ENCODE results near the gene XCL1.

XCL1 gene

DNA sequence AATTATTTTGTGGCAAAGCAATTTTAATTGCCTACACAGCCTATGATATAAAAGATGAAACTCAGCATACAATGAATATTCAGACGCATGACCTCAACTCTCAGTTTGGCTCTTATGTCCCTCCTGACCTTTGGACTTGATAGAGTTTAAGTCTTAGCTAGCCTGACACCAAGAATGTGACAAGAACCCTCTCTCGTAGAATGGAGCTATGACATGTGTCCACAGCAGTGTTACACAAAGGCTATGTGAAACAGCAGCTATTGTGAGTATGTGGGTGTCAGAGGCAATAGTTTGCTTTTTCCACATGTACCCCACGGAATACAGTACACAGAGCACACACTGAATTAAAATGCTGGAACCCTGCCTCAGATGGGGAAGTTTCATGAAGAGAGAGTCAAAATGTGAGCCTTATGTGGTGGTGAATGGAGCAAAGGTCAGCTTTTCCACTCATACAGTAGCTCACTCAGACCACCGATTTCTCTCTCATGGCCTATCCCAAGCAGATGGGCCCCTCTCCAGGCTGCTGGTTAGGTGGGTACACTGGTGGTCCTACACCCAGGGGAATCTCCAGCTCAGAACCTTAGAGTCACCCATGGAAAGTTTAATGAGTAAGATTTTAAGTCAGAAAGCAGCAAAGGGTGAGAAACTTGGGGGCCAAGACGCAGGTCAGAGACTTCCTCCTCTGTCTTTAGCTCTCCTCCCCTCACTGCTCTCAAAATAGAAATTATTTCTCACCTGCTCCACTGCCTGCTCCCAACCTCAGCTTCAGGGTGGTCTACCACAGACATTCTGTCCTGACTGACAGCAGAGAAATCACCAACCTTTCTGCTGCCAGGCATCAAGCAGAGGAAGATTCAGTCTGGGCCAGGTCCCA, 22.5 kb upstream of the XCL1 start:
- Mint-ChIP-seq H3K27ac (ENCODE audit: low read depth) (peak overlapping the region; percentile 89), H3K36me3 (ENCODE audit: insufficient read depth) (peaks cover 3% of the 10 kb centered on the region), H3K9me3 (no peaks in the 10 kb centered on the region), H3K4me1 (peaks cover 66% of the 10 kb centered on the region), H3K4me3 (peak overlapping the region; percentile 47), H3K27me3 (no peaks in the 10 kb centered on the region)
- DNase-seq (ENCODE audit: low spot score in 2 of 2) = no peak
- peak; percentile 45 for ATAC-seq (replicated peaks; ENCODE audit: extremely low read depth, poor library complexity, severe bottlenecking)

DNA sequence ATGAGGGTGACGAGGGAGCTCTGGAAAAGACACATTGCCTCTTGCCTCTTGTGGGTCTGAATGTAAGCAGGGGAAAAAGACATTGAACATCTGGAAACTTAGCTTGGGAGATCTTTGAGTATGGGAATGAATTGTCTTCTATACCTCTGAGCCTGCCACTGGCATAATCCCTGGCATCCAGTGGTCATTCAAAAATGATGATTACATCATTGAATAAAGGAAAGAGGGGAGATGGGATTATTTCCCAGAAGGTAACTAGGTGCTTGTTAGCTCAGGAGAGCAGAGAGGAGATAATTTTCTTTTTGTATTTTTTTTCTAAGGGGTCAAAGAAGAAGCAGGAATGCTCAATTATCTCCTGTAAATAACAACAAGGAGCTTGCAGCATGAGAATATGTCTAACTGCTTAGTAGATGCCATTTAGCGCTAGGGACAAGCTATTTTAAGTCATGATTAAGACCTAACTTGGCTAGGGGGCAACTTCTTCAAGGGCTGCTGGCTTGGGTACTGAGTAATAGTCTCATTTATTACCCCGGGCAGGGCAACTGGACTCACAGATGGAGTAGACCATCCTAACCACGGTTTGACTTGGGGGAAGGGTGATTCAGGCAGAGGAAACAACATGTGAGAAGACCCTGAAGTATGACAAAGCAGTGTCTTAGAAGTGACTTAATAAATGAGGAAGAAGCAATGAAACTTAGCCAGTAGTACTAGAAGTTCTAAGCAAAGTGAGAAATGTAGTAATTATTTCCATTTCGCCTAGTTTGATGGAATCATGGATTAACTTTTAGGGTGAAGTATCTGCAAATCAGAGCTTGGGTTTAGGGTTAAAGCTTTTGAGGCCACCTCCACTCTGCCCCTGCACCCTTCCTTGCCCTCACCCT, 21.6 kb upstream of the XCL1 start:
- Mint-ChIP-seq H3K9me3 (no peaks in the 10 kb centered on the region), H3K4me1 (peaks cover 66% of the 10 kb centered on the region)
- no peak for ATAC-seq (replicated peaks; ENCODE audit: extremely low read depth, poor library complexity, severe bottlenecking)

DNA sequence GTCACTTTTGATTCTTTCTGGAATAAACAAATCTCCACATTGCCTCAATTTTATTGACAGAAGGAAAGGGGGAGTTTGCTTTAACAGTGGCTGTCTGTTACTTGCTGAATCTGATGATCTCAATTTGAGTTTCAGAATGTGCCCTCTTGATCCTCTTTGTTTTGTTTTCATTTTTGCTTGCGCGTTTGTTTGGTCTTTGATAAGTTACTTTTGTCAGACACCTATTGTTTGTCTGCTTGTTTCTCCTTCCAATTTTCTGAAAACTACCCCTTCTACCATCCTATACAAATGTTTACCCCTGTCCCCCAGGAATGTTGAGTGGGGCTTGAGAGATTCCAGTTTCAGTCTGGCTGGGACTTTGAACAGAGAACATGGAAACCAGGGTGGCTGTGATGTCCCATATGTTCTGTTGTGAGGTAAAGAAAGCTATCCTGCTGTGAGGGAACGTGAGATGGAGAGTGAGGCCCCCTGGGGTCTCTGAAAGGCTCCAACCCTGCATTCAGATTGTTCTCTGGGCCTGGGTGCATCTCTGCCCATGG, 20.8 kb upstream of the XCL1 start:
- no peak for ATAC-seq (replicated peaks; ENCODE audit: extremely low read depth, poor library complexity, severe bottlenecking)
- Mint-ChIP-seq H3K9me3 (no peaks in the 10 kb centered on the region), H3K27me3 (no peaks in the 10 kb centered on the region), H3K4me3 (peak overlapping the region; percentile 47), H3K27ac (ENCODE audit: low read depth) (peak overlapping the region; percentile 89), H3K36me3 (ENCODE audit: insufficient read depth) (peaks cover 3% of the 10 kb centered on the region), H3K4me1 (peaks cover 66% of the 10 kb centered on the region)
- no peak for DNase-seq (ENCODE audit: low spot score in 2 of 2)

More for the DNA sequence above, 21.6 kb upstream of the XCL1 start:
- H3K27me3 Mint-ChIP-seq = no peaks in the 10 kb centered on the region
- peaks cover 3% of the 10 kb centered on the region for H3K36me3 Mint-ChIP-seq (ENCODE audit: insufficient read depth)
- H3K27ac Mint-ChIP-seq (ENCODE audit: low read depth) = peak overlapping the region; percentile 89
- DNase-seq (ENCODE audit: low spot score in 2 of 2) = no peak
- H3K4me3 Mint-ChIP-seq = peak overlapping the region; percentile 47

DNA sequence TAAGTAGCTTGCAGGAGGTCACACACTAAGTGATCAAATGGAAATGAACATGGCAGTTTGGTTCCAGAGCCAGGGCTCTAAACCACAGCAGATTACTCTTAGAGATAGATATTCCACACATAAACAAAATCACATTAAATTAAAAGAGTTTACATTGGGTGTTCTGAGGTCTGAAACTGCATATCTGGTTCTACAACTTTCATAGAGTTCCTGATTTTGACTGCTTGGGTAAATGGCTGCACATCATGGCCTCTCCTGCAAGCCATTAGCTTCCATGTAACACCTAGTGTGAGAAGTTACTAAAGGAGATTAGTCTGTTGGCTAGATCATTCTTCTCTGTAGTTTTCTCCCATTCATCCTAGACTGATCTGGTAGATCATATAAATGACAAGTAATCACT, 19.8 kb upstream of the XCL1 start:
- no peak overlapping the region for H3K4me3 Mint-ChIP-seq
- H3K9me3 Mint-ChIP-seq = no peaks in the 10 kb centered on the region
- peak overlapping the region; percentile 89 for H3K27ac Mint-ChIP-seq (ENCODE audit: low read depth)
- H3K36me3 Mint-ChIP-seq (ENCODE audit: insufficient read depth) = peaks cover 3% of the 10 kb centered on the region
- DNase-seq (ENCODE audit: low spot score in 2 of 2) = no peak
- peaks cover 64% of the 10 kb centered on the region for H3K4me1 Mint-ChIP-seq
- no peaks in the 10 kb centered on the region for H3K27me3 Mint-ChIP-seq
- no peak for ATAC-seq (replicated peaks; ENCODE audit: extremely low read depth, poor library complexity, severe bottlenecking)

DNA sequence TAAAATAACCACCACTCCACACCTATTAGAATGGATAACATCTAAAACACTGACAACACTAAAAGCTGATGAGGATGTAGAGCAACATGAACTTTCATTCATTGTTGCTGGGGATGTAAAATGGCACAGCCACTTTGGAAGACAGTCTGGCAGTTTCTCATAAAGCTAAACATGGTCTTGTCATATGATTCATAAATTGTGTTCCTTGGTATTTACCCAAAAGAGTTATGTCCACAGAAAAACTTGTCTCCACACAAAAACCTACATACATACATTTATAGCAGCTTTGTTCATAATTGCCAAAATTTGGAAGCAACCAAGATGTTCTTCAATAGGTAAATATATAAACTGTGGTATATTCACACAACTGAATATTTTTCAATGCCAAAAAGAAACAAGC, 16.0 kb upstream of the XCL1 start:
- peaks cover 5% of the 10 kb centered on the region for H3K9me3 Mint-ChIP-seq
- DNase-seq (ENCODE audit: low spot score in 2 of 2) (no peak), ATAC-seq (replicated peaks; ENCODE audit: extremely low read depth, poor library complexity, severe bottlenecking) (no peak)
- H3K36me3 Mint-ChIP-seq (ENCODE audit: insufficient read depth) = peaks cover 3% of the 10 kb centered on the region
- no peak overlapping the region for H3K27ac Mint-ChIP-seq (ENCODE audit: low read depth)
- no peak overlapping the region for H3K4me3 Mint-ChIP-seq
- H3K27me3 Mint-ChIP-seq = no peaks in the 10 kb centered on the region
- peaks cover 32% of the 10 kb centered on the region for H3K4me1 Mint-ChIP-seq

DNA sequence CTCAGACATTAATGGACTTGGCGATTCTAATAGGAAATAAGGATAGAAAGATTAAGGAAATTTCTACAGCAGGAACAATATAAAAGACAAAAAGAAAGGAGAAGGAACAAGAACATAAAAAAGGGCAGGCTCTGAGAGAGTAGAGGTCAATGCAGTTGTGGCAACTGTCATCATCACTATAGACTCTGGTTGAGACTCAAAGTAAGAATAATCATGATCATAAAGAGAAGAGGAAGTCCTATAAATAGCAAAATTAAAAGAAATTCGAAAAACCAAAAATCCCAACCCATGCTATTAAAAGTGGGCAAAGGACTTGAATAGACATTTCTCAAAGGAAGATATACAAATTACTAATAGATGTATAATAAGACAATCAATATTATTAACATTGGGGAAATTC, 14.4 kb upstream of the XCL1 start:
- Mint-ChIP-seq H3K4me1 (peaks cover 16% of the 10 kb centered on the region), H3K4me3 (no peak overlapping the region), H3K36me3 (ENCODE audit: insufficient read depth) (peaks cover 3% of the 10 kb centered on the region), H3K27ac (ENCODE audit: low read depth) (no peak overlapping the region), H3K27me3 (no peaks in the 10 kb centered on the region), H3K9me3 (peaks cover 5% of the 10 kb centered on the region)
- ATAC-seq (replicated peaks; ENCODE audit: extremely low read depth, poor library complexity, severe bottlenecking) (no peak), DNase-seq (ENCODE audit: low spot score in 2 of 2) (no peak)

DNA sequence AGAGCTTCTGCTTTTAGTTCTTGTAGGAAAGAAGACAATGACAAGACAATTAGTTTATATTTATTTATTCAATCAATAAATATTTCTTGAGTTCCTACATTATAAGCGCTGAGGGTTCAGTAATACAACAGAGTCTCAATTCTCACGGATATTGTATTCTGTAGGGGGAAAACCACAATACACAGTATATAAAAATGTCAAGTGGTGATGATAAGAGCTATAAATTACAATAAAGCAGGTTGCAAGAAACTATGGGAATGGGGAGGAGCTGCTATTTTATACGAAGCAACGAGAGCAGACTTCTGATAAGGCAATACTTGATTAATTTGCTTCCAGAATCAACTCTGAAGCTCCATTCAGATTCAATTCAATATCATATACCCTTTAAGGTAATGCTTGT, 10.6 kb upstream of the XCL1 start:
- Mint-ChIP-seq H3K36me3 (ENCODE audit: insufficient read depth) (no peaks in the 10 kb centered on the region), H3K4me3 (no peak overlapping the region), H3K9me3 (peaks cover 5% of the 10 kb centered on the region), H3K27ac (ENCODE audit: low read depth) (no peak overlapping the region), H3K4me1 (peaks cover 5% of the 10 kb centered on the region), H3K27me3 (no peaks in the 10 kb centered on the region)
- DNase-seq (ENCODE audit: low spot score in 2 of 2) (no peak), ATAC-seq (replicated peaks; ENCODE audit: extremely low read depth, poor library complexity, severe bottlenecking) (no peak)

DNA sequence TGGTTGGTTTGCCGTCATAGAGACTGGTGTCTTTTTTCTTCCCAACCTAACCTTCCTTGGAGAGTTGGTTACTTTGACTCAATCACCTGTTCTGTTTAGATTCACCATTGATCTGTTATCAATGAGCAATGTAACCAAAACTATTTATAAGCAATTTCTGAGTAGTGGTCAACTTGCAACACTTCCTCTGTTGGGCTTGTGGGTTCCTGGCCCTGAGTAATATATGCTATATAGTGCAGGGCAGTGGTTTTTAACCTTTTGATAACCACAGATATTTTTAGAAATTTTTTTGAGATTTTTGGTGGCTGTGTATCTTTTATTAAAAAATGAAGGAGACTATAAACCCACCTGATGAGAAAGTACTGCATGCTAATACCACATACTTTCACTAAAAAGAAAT, 9.4 kb upstream of the XCL1 start:
- no peak for ATAC-seq (replicated peaks; ENCODE audit: extremely low read depth, poor library complexity, severe bottlenecking)
- Mint-ChIP-seq H3K4me1 (peaks cover 1% of the 10 kb centered on the region), H3K9me3 (peaks cover 5% of the 10 kb centered on the region), H3K36me3 (ENCODE audit: insufficient read depth) (no peaks in the 10 kb centered on the region), H3K27ac (ENCODE audit: low read depth) (no peak overlapping the region), H3K4me3 (no peak overlapping the region), H3K27me3 (no peaks in the 10 kb centered on the region)
- no peak for DNase-seq (ENCODE audit: low spot score in 2 of 2)

DNA sequence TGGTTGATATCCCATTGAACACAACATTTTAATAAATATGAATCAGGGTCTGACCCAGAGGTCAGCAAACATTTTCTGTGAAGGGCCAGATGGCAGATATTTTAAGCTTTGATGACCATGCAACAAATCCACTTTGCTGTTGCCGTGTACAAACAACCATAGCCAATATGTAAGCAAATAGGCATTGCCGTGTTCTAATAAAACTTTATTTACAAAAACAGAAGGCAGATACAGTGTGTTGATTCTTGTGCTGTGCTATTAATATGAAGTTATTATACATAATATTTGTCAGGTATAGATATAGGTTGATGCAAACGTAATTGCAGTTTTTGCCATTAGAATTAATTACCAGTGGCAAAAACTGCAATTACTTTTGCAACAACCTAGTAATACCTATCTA, 8.8 kb upstream of the XCL1 start:
- H3K36me3 Mint-ChIP-seq (ENCODE audit: insufficient read depth) = no peaks in the 10 kb centered on the region
- no peaks in the 10 kb centered on the region for H3K27me3 Mint-ChIP-seq
- DNase-seq (ENCODE audit: low spot score in 2 of 2) (no peak), ATAC-seq (replicated peaks; ENCODE audit: extremely low read depth, poor library complexity, severe bottlenecking) (no peak)
- H3K4me1 Mint-ChIP-seq = peaks cover 7% of the 10 kb centered on the region
- H3K27ac Mint-ChIP-seq (ENCODE audit: low read depth) = no peak overlapping the region
- no peak overlapping the region for H3K4me3 Mint-ChIP-seq
- peaks cover 4% of the 10 kb centered on the region for H3K9me3 Mint-ChIP-seq

DNA sequence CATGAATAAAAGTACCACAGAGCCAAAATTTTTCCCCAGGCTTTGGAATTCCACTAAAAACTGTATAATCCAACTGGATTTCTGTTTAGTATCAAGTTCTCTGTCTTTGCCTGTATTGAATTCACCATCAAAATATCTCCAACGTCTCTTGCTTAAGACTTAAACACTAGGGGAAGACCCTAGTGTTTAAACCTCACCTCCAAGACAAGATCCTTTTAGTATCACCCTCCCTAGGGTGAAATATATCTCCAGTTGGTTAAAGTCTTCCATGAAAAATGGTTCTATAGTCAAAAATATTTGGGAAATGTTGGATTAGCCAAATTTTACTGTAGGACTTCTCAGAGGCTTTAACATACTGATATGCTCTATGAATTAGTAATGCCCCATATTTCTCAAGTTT, 8.1 kb upstream of the XCL1 start:
- peaks cover 7% of the 10 kb centered on the region for H3K4me1 Mint-ChIP-seq
- no peak overlapping the region for H3K4me3 Mint-ChIP-seq
- H3K27ac Mint-ChIP-seq (ENCODE audit: low read depth) = no peak overlapping the region
- H3K36me3 Mint-ChIP-seq (ENCODE audit: insufficient read depth) = no peaks in the 10 kb centered on the region
- ATAC-seq (replicated peaks; ENCODE audit: extremely low read depth, poor library complexity, severe bottlenecking) (no peak), DNase-seq (ENCODE audit: low spot score in 2 of 2) (no peak)
- H3K27me3 Mint-ChIP-seq = no peaks in the 10 kb centered on the region
- no peaks in the 10 kb centered on the region for H3K9me3 Mint-ChIP-seq

DNA sequence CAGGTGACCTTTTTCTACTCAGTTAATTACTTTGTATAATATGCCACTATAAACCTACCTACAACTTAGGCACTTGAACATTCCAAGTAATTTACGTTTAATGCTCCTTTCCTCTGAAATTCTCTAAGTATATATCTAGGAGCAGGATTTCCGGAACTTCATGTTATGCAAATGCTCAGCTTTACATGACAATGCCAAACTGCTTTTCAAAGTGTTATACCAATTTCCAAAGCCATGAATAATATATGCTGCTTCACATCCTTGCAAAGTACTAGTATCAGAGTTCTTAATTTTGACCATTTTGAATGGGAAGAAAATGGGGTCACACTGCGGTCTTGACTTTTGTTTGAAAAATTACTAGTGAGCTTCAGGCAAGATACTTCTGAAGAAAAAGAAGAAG, 5.8 kb upstream of the XCL1 start:
- H3K27me3 Mint-ChIP-seq = no peaks in the 10 kb centered on the region
- no peak for DNase-seq (ENCODE audit: low spot score in 2 of 2)
- no peak overlapping the region for H3K4me3 Mint-ChIP-seq
- no peak for ATAC-seq (replicated peaks; ENCODE audit: extremely low read depth, poor library complexity, severe bottlenecking)
- no peaks in the 10 kb centered on the region for H3K36me3 Mint-ChIP-seq (ENCODE audit: insufficient read depth)
- H3K9me3 Mint-ChIP-seq = no peaks in the 10 kb centered on the region
- peaks cover 24% of the 10 kb centered on the region for H3K4me1 Mint-ChIP-seq
- no peak overlapping the region for H3K27ac Mint-ChIP-seq (ENCODE audit: low read depth)

DNA sequence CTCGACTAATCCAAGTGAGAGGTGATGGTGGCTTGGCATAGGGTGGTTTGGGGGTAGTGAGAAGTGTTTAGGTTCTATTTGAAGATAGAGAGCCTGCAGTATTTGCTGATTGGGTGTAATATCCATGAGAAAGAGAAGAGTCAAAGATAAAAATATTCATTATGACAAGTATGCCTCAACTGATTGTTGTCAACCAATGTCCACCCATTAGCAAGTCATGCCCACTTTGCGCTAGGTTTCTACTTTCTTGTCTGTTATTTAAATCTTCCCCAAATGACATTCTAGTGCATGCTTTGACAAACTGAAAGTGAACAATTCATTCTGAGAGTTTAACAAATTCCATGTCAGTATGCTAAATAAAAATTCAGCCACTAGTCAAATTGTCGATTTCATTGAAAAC, 3.8 kb upstream of the XCL1 start:
- ATAC-seq (replicated peaks; ENCODE audit: extremely low read depth, poor library complexity, severe bottlenecking) (no peak), DNase-seq (ENCODE audit: low spot score in 2 of 2) (no peak)
- H3K27me3 Mint-ChIP-seq = no peaks in the 10 kb centered on the region
- no peaks in the 10 kb centered on the region for H3K36me3 Mint-ChIP-seq (ENCODE audit: insufficient read depth)
- H3K27ac Mint-ChIP-seq (ENCODE audit: low read depth) = no peak overlapping the region
- H3K4me1 Mint-ChIP-seq = peaks cover 32% of the 10 kb centered on the region
- no peaks in the 10 kb centered on the region for H3K9me3 Mint-ChIP-seq
- H3K4me3 Mint-ChIP-seq = no peak overlapping the region
